H1 (cell line): ENCODE data around the gene PRKCZ. TPM values are rescaled to one million over a fixed set of nuclear protein-coding genes. Genes with fewer than 3 reads are reported as not detected.

Experiments
- BCL11A ChIP-seq, 2 experiments: IDR thresholded peaks; one replicate each; pipeline ENCODE4 v1.6.1; 2011; ENCODE audit warnings: low read depth in 2 of 2, low read length in 2 of 2, mild to moderate bottlenecking in 2 of 2
- CTBP2 ChIP-seq: IDR thresholded peaks from 2 replicates; pipeline ENCODE4 v1.7.0; 2011; ENCODE audit warnings: borderline replicate concordance, mild to moderate bottlenecking, moderate library complexity, mixed read lengths, low read length; ENCODE audit not compliant: insufficient read depth, insufficient read length
- HDAC2 ChIP-seq, 2 experiments: fragments of 300-600 bp in 1 of 2; sonication (generic) in 1 of 2; IDR thresholded peaks; 2 replicates each; pipeline ENCODE4 v1.6.1; 2011 to 2012; ENCODE audit warnings: low read depth in 2 of 2, low read length in 2 of 2, mild to moderate bottlenecking in 2 of 2, moderate library complexity in 2 of 2, borderline replicate concordance in 1 of 2, inconsistent platforms in 1 of 2
- MAFK ChIP-seq: IDR thresholded peaks from 2 replicates; pipeline ENCODE4 v1.6.1; 2012; ENCODE audit warnings: low read depth, mild to moderate bottlenecking, improper control_type of control experiment, low read length
- RAD21 ChIP-seq, 2 experiments: IDR thresholded peaks in 1 of 2; conservative IDR thresholded peaks in 1 of 2; 2 replicates each; pipeline ENCODE4 v1.6.1; 2011; ENCODE audit warnings: low read depth in 2 of 2, low read length in 2 of 2, improper control_type of control experiment in 1 of 2, inconsistent platforms in 1 of 2, mild to moderate bottlenecking in 1 of 2, moderate library complexity in 1 of 2
- RFX5 ChIP-seq: IDR thresholded peaks from 2 replicates; pipeline ENCODE4 v1.6.1; 2011; ENCODE audit warnings: low read depth, low read length, improper control_type of control experiment, borderline replicate concordance
- RXRA ChIP-seq: IDR thresholded peaks from 2 replicates; pipeline ENCODE4 v1.6.1; 2011; ENCODE audit warnings: low read depth, mild to moderate bottlenecking, low read length, moderate library complexity; ENCODE audit not compliant: insufficient read depth
- SRF ChIP-seq: IDR thresholded peaks from 2 replicates; pipeline ENCODE4 v1.6.1; 2011; ENCODE audit warnings: mild to moderate bottlenecking, low read depth, low read length, moderate library complexity
- polyA plus RNA-seq, 7 experiments: library from polyadenylated mRNA; depleted of rRNA in 3 of 7; stranded (reverse) in 5 of 7; unstranded in 2 of 7; fragments of >200 nt in 5 of 7; fragments of 200-250 nt in 2 of 7; gene quantifications; 1 replicate in 5 of 7; 2 replicates in 1 of 7; 4 replicates in 1 of 7; pipeline versions ENCODE4 v1.2.1 to v1.2.3, GENCODE V29; 2011 to 2013; ENCODE audit warnings: missing spikeins in 2 of 7, mixed read lengths in 2 of 7
- total RNA-seq: library from RNA; stranded (reverse); fragmentation: NEBNext Ultra II Directional; extraction: Animal tissue kit (Norgen Biotek cat#: 25700); gene quantifications from 2 replicates; pipeline ENCODE4 v1.2.1, GENCODE V29; 2021
- TF ChIP-seq, protein P1 (sequence below): fragments of 300-600 bp; sonication (generic); IDR thresholded peaks from 2 replicates; pipeline ENCODE4 v1.7.1; 2012; ENCODE audit warnings: low read length, moderate library complexity, mild to moderate bottlenecking, inconsistent platforms; ENCODE audit not compliant: insufficient replicate concordance
- TF ChIP-seq, protein P2 (sequence below): IDR thresholded peaks from 2 replicates; pipeline ENCODE4 v1.6.1; 2012; ENCODE audit warnings: inconsistent platforms

Gene PRKCZ
- total and polyA plus RNA-seq, 2 of the 8 experiments (the other 6 are each of a cell fraction or from before 2014, with no cell fraction given): 37.4 to 45.1 TPM

DNA sequence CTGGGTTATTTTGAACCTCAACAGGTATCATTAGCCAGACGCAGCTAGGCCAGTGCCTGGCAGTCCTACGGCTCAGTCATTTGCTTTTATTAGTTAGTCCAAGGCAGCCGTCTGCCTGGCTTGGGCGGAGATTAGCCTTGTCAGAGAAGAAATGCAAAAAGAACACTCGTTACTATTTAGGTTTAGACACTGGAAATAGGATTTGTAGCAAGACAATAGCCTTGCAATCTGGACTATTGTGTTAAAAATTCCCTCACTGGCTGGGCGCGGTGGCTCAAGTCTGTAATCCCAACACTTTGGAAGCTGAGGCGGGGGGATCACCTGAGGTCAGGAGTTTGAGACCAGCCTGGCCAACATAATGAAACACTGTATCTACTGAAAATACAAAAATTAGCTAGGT, 11.0 kb upstream of the PRKCZ start (continued):
- TF ChIP-seq, protein P1, sequence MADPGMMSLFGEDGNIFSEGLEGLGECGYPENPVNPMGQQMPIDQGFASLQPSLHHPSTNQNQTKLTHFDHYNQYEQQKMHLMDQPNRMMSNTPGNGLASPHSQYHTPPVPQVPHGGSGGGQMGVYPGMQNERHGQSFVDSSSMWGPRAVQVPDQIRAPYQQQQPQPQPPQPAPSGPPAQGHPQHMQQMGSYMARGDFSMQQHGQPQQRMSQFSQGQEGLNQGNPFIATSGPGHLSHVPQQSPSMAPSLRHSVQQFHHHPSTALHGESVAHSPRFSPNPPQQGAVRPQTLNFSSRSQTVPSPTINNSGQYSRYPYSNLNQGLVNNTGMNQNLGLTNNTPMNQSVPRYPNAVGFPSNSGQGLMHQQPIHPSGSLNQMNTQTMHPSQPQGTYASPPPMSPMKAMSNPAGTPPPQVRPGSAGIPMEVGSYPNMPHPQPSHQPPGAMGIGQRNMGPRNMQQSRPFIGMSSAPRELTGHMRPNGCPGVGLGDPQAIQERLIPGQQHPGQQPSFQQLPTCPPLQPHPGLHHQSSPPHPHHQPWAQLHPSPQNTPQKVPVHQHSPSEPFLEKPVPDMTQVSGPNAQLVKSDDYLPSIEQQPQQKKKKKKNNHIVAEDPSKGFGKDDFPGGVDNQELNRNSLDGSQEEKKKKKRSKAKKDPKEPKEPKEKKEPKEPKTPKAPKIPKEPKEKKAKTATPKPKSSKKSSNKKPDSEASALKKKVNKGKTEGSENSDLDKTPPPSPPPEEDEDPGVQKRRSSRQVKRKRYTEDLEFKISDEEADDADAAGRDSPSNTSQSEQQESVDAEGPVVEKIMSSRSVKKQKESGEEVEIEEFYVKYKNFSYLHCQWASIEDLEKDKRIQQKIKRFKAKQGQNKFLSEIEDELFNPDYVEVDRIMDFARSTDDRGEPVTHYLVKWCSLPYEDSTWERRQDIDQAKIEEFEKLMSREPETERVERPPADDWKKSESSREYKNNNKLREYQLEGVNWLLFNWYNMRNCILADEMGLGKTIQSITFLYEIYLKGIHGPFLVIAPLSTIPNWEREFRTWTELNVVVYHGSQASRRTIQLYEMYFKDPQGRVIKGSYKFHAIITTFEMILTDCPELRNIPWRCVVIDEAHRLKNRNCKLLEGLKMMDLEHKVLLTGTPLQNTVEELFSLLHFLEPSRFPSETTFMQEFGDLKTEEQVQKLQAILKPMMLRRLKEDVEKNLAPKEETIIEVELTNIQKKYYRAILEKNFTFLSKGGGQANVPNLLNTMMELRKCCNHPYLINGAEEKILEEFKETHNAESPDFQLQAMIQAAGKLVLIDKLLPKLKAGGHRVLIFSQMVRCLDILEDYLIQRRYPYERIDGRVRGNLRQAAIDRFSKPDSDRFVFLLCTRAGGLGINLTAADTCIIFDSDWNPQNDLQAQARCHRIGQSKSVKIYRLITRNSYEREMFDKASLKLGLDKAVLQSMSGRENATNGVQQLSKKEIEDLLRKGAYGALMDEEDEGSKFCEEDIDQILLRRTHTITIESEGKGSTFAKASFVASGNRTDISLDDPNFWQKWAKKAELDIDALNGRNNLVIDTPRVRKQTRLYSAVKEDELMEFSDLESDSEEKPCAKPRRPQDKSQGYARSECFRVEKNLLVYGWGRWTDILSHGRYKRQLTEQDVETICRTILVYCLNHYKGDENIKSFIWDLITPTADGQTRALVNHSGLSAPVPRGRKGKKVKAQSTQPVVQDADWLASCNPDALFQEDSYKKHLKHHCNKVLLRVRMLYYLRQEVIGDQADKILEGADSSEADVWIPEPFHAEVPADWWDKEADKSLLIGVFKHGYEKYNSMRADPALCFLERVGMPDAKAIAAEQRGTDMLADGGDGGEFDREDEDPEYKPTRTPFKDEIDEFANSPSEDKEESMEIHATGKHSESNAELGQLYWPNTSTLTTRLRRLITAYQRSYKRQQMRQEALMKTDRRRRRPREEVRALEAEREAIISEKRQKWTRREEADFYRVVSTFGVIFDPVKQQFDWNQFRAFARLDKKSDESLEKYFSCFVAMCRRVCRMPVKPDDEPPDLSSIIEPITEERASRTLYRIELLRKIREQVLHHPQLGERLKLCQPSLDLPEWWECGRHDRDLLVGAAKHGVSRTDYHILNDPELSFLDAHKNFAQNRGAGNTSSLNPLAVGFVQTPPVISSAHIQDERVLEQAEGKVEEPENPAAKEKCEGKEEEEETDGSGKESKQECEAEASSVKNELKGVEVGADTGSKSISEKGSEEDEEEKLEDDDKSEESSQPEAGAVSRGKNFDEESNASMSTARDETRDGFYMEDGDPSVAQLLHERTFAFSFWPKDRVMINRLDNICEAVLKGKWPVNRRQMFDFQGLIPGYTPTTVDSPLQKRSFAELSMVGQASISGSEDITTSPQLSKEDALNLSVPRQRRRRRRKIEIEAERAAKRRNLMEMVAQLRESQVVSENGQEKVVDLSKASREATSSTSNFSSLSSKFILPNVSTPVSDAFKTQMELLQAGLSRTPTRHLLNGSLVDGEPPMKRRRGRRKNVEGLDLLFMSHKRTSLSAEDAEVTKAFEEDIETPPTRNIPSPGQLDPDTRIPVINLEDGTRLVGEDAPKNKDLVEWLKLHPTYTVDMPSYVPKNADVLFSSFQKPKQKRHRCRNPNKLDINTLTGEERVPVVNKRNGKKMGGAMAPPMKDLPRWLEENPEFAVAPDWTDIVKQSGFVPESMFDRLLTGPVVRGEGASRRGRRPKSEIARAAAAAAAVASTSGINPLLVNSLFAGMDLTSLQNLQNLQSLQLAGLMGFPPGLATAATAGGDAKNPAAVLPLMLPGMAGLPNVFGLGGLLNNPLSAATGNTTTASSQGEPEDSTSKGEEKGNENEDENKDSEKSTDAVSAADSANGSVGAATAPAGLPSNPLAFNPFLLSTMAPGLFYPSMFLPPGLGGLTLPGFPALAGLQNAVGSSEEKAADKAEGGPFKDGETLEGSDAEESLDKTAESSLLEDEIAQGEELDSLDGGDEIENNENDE: no peak
- no peak for TF ChIP-seq CTBP2
- no peak for TF ChIP-seq RXRA
- TF ChIP-seq BCL11A (IDR thresholded peaks at IDR 0.05; ENCODE audit: low read depth in 2 of 2, low read length in 2 of 2): no peak
- TF ChIP-seq RAD21 (IDR thresholded peaks at IDR 0.05 in 1 of 2, conservative IDR thresholded peaks at IDR 0.05 in 1 of 2; ENCODE audit: low read depth in 2 of 2, low read length in 2 of 2): no peak
- TF ChIP-seq SRF: no peak
- no peak for TF ChIP-seq MAFK
- TF ChIP-seq, protein P2, sequence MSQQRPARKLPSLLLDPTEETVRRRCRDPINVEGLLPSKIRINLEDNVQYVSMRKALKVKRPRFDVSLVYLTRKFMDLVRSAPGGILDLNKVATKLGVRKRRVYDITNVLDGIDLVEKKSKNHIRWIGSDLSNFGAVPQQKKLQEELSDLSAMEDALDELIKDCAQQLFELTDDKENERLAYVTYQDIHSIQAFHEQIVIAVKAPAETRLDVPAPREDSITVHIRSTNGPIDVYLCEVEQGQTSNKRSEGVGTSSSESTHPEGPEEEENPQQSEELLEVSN: no peak
- no peak for TF ChIP-seq RFX5
- no peak for TF ChIP-seq HDAC2 (IDR thresholded peaks at IDR 0.05; ENCODE audit: borderline replicate concordance in 1 of 2, low read depth in 2 of 2, low read length in 2 of 2)
